ENCODE data around the gene VDR.
"Not testable (repeated sequence)": the region's sequence is repeated elsewhere in the genome, so short reads cannot be mapped to it uniquely, and the experiment has no call there.

VDR gene

GRCh38 chr12:47812797-47813510 lies 91.8 kb downstream of the VDR start:
- DNase-seq: peak; percentile 94
- peak; percentile 70 for ATAC-seq

DNA sequence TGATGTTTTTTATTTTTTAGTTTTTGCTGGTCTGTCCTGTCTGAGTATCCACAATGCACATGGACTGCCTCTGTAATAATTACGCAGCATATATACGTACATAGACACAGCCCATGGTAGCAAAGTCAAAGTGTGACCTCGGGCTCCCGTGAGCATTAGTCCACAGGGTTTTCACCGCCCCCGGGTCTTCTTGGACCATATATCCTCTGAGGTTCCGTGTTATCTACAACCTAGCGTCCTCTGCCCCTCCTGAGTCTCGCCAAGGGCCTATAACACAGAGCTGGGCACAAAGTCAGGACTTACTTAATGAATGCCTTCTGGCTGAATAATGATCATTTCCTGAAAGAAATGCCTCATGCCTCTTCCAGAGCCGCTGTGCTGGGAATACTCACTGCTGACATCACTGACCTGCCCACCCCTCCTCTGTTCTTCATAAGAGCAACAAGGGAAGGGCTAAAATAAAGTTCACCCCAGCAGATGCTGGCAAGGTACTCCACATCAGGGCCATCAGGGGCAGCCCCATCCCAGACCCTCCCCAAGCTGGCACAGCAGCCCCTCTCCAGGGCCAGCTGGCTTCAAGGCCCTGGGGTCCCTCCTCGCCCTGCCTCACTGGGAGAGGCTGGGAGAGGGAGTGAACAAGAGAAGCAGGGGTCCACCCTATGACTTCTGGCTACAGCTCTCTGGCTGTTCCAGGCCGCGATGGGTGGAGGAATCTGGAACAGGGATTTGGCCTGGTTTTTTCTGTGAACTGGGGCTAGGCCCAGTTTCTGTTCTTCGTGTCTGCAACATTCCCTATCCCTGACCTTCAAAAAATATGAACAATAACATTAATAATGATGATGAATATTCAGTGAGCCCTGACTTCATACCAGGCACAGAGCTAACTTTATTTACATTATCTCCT lies 93.0 kb downstream of the VDR start:
- ATAC-seq (no peak), DNase-seq (no peak)

- DNase-seq (no peak), ATAC-seq (no peak)
Observed at GRCh38 chr12:47811072-47811396, 93.8 kb downstream of the VDR start.

GRCh38 chr12:47809518-47809917 lies 95.3 kb downstream of the VDR start:
- not testable (repeated sequence) for ATAC-seq, DNase-seq

DNA sequence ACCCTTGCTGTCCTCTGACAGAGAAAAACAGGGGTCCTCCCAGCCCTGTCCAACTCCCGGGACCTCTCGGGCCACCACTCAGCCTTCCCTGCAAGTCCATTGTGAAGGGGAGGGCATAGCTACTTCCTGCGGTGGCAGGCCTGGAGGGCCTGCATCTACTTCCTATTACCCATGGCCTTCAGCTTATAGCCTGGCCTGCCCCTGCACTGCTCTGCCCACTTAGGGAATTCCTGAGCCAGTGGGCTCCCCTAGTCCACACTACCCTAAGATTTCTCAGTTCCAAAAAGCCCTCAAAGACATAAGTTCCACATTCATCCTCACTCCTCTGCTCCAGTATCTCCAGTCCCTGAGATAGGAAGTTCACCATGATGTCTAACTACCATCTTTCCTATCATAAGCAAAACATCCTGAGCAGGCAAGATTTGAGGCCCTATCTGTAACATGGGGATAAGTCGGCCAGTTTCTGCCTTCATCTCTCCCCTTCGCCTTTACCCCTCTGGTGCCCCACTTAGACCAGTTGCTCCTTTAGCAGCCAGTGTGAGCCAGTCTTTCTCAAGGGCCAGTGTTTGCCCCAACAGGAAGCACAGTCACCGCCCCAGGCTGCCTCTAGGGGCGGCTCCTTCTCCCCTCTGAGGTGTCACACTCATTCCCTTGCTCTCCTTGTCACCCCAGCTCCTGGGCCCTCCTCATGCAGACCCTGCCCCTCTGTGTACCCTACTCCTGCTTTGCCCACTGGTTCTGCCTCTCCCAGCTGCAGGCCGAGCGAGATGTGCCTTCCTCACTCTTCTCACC lies 96.0 kb downstream of the VDR start:
- ATAC-seq (peak; percentile 36), DNase-seq (peak; percentile 75)

DNA sequence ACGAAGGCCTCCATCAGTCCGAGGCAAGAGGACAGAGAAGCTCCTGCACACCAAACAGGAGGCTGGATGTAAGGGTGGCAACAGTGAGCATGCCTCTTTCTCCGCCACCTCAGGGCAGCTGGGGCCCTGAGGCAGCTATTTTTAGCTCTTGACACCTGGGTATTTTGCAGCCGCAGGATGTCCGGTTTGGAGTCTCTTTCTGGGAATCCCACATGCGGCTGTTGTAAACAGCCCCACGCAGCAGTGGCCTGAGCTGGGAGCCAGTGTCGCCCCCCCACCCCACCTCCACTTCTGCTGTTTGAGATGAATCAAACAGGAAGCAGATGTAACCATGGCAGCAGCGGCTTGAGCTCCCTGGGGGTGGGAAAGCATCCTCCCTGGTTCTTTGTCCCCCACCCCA lies 96.7 kb downstream of the VDR start:
- DNase-seq: peak; percentile 86
- peak; percentile 50 for ATAC-seq

- ATAC-seq (no peak), DNase-seq (no peak)
Observed at GRCh38 chr12:47807338-47807737, 97.5 kb downstream of the VDR start.

DNA sequence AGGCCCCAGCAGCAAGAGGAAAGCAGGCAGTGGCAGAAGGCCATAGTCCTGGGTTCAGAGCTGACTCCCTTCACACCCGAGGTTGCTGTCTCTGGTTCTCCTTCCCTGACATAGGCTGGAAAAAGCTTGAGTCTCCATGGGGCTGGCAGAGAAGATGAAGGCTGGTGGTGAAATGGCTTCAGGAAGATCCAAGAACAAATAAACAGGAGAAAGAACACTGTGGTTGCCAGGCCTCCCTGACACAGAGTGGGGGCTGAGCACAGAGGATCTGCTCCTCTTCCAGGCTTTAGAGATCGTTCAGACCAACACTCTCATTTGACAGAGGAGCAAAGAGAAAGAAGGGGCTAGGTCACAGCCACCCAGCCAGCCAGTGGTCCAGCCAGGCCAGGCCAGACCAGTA lies 99.4 kb downstream of the VDR start:
- no peak for ATAC-seq
- no peak for DNase-seq

DNA sequence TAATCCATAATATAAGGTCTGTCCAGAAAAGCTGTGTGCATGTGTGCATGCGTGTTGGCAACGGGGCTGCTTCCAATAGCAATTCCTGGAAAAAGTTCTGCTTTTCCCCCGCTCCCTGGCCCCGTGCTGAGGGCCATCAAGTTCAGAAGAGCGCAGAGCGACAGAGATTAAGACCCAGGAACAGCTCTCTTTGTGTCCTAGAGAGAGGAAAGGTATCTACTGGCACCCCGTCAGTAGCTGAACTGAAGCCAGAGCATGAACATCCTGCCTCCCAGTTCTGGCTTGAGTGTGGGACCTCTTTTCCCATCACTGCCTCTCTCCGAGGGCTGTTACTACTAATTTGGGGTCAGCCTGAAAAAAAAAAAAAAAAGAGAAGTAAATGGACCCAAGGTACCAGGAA lies 100.6 kb downstream of the VDR start:
- ATAC-seq (no peak), DNase-seq (no peak)

DNA sequence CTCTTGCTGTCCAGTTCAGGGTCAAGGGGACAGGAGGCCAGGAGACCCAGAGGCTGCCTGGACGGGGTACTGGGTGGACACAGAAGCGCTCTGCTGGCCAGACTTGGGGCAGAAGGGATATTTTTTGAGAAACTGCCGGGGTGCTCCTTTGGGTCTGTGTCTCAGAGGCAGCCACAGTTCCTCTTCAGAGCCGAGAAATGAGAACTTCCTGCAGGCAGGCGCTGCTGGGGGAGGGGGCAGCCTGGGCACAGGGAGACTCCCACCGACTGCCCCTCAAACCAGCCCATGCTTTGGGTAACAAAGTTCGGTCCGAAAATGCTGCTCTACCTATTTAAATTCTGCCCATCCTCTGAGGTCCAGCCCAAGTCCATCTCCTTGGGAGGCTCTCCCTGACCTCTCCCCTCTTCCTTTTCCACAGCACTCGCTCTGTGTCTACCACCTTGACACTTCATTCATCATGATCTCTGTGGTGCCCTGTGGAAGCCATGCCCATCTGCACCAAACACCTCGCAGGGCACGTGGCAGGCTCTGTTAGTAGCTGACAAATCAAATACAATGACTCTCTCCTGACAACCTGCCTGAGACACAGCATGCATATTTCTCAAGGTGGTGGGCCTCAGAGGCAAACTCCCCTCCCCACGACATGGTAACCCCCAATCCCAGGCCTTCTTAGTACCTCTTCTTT lies 101.5 kb downstream of the VDR start:
- no peak for ATAC-seq
- DNase-seq: no peak

DNA sequence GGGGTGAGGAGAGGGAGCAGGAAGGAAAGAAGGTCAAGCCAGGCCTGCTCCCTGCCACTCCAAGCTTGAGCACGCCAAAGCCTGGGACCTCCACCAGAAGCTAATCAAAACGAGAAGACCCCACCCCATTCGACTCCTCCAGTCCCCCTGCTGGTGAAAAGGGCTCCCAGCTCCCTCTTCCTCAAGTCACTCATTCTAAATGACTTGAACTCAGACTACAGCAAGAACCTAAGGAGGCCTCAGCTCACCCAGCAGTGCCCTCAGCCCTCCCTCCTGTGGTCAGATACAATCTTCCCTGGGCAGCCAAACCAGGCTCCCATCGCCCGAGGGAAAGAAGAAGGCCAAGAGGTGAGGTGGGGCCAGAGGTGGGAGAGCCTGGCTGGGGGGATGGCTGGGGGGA lies 102.5 kb downstream of the VDR start:
- ATAC-seq: peak; percentile 10
- DNase-seq: no peak

DNA sequence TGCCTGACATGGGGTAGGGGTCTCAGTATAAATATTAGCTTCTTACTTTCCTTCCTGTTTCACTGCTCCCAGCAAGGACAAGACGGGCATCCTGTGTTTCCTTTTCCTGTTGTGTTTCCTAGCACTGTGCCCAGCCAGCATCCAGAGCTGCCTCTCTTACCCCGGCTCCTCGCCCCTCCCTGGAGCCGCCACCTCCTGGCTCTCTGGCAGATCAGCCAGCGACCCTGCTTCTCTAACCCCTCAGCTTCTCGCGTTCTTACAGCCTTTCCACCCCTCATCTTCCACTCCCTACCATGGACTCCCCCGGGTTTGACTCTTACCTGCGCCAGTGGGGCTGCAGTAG lies 102.9 kb downstream of the VDR start:
- ATAC-seq: no peak
- no peak for DNase-seq

DNA sequence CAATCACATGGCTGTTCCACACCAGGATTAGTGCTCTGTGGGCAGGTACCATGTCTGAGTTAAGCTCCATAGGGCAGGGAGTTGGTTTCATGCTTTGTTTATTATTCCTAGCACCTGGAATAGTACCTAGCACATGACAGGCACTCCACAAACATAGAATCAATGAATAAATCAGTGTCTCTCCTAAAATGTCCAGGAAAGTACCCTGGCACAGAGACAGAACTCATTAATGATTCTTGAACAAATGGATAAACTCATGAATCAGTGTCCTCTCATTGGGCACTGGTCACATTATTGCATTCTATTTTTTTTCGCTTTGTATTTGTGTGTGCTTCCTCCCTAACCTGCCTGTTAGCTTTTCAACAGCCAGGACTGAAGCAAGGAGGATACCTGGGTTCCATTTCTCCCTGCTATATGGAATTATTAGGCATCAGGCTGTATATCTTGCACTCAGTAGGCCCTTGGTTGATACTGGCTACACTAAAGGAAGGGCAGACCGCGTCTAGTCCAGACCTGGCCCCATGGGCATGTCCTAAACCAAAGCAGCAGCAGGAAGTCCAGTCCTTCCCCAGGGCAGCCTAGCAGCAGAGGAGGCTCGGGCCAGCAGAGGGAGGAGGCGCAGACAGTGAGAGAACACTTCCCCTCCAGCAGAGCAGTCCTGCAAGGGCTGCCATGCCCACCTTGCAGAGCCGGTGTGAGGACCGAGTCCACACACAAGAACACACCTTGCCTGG lies 103.5 kb downstream of the VDR start:
- ATAC-seq (no peak), DNase-seq (no peak)

GRCh38 chr12:47800582-47800981 lies 104.2 kb downstream of the VDR start:
- ATAC-seq: no peak

GRCh38 chr12:47799357-47799955 lies 105.3 kb downstream of the VDR start:
- ATAC-seq: no peak
- DNase-seq: no peak

More at GRCh38 chr12:47800582-47800981, 104.2 kb downstream of the VDR start:
- DNase-seq: no peak

GRCh38 chr12:47798382-47798948 lies 106.3 kb downstream of the VDR start:
- ATAC-seq (no peak), DNase-seq (no peak)

GRCh38 chr12:47797441-47797840 lies 107.4 kb downstream of the VDR start:
- DNase-seq (peak; percentile 44), ATAC-seq (peak; percentile 34)

DNA sequence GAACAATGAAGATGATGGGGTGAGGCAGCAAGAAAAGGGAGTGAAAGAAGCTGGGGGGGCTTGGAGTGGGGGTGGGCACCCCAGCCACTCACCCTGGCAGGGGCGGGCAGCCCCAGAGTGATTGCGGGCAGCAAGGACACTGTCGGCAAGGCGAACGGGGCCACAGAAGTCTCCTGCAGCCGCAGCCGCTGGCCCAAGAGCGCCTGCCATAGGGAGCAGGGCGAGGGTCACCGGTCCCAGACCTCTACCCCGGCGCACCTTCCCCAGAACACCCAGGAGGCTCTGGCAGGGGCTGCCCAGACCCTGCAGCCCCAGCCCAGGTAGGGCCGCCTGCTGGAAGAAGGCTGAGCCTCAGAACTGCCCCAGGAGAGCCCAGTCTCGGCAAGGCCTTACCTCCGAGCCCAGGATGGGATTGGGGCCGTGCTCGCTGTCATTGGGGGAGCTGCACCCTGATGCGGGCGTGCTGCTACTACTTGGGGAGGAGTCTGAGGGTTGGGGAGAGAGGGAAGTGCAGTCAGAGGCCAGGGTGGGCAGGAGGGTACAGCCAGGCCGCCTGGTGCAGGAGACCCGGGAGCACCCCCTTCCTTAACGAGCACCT lies 108.9 kb downstream of the VDR start:
- DNase-seq: no peak
- no peak for ATAC-seq

GRCh38 chr12:47795121-47795813 lies 109.5 kb downstream of the VDR start:
- ATAC-seq (no peak), DNase-seq (no peak)

DNA sequence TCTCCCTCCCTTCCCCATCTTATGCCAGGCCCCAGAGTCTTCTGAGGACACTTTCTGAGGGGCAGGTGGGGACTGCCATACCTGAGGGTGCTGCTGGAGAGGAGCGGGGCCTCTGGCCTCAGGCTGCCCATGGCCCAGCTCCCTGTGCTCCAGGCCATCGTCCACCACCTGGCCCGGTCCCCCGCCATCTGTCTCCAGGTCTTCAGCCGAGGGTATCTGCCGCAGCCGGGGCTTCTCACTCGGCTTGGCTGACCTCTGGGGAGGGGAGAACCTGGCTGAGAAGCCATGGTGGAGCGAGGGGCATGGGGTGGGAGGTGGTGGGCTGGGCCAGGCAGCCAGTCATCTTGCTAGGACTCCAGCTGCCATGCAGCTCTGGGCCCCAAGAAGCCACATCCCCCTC lies 110.1 kb downstream of the VDR start:
- DNase-seq (no peak), ATAC-seq (no peak)
